HG03060 (cell line): ENCODE results near the gene C1R.
"Not testable (repeated sequence)": the region's sequence is repeated elsewhere in the genome, so short reads cannot be mapped to it uniquely, and the experiment has no call there.

Source experiments
- ATAC-seq: cut with Tn5 transposase; IDR thresholded peaks from one replicate; pipeline ENCODE4 v1.9.1; 2021; ENCODE audit warnings: low read depth, moderate number of reproducible peaks; ENCODE audit not compliant: unreplicated experiment

Gene C1R

GRCh38 chr12:7072035-7072434 lies 20.2 kb downstream of the C1R start:
- no peak for ATAC-seq

GRCh38 chr12:7069386-7069785 lies 22.9 kb downstream of the C1R start:
- no peak for ATAC-seq

GRCh38 chr12:7068994-7069346 lies 23.3 kb downstream of the C1R start:
- ATAC-seq = no peak

- ATAC-seq = no peak
Measured at GRCh38 chr12:7068240-7068993, 23.8 kb downstream of the C1R start.

GRCh38 chr12:7067096-7067495 lies 25.1 kb downstream of the C1R start:
- ATAC-seq = no peak

GRCh38 chr12:7066596-7066995 lies 25.6 kb downstream of the C1R start:
- no peak for ATAC-seq

GRCh38 chr12:7065073-7065623 lies 27.1 kb downstream of the C1R start:
- no peak for ATAC-seq

- ATAC-seq = no peak
Measured at GRCh38 chr12:7064516-7064915, 27.7 kb downstream of the C1R start.

- ATAC-seq = no peak
Measured at GRCh38 chr12:7061596-7061995, 30.6 kb downstream of the C1R start.

- ATAC-seq = no peak
Measured at GRCh38 chr12:7061138-7061537, 31.1 kb downstream of the C1R start.

- ATAC-seq = no peak
Measured at GRCh38 chr12:7060353-7060954, 31.8 kb downstream of the C1R start, which contains the start of gene C1S. Gene C1S (plus strand): TSS chr12:7060718. CDS start chr12:7061913, 1,195 bp downstream.

- ATAC-seq = no peak
Measured at GRCh38 chr12:7059780-7060179, 32.5 kb downstream of the C1R start.

GRCh38 chr12:7058850-7059395 lies 33.3 kb downstream of the C1R start:
- ATAC-seq = no peak

- no peak for ATAC-seq
Measured at GRCh38 chr12:7058163-7058845, 33.9 kb downstream of the C1R start.

- ATAC-seq = not testable (repeated sequence)
Measured at GRCh38 chr12:7055736-7056135, 36.5 kb downstream of the C1R start.

GRCh38 chr12:7054925-7055324 lies 37.3 kb downstream of the C1R start:
- no peak for ATAC-seq

GRCh38 chr12:7049973-7050372 lies 42.3 kb downstream of the C1R start:
- ATAC-seq = not testable (repeated sequence)

- ATAC-seq = not testable (repeated sequence)
Measured at GRCh38 chr12:7049445-7049951, 42.7 kb downstream of the C1R start.

GRCh38 chr12:7047306-7047705 lies 44.9 kb downstream of the C1R start:
- no peak for ATAC-seq

GRCh38 chr12:7046383-7047105 lies 45.7 kb downstream of the C1R start:
- no peak for ATAC-seq
